Endothelial cell of umbilical vein (primary cell): ENCODE measurements around the gene LRP5. TPM values are rescaled to one million over a fixed set of nuclear protein-coding genes. Genes with fewer than 3 reads are reported as not detected.

Experiments
- BruUV-seq: library from RNA; stranded (reverse); fragments of 400-500 nt; replicated peaks from 2 replicates; lab custom pipeline; 2021; lab: Mats Ljungman, UMichigan
- CTCF ChIA-PET: fragments of 300-600, 350-600 bp; sonication (Branson Sonifier 250); formaldehyde crosslinking; loops from one replicate; lab custom pipeline; 2021; ENCODE audit warnings: antibody characterized with exemption, inconsistent platforms; lab: Charles Lee
- POLR2A ChIA-PET: fragments of 300-600, 350-600 bp; sonication (Branson Sonifier 250); formaldehyde crosslinking; loops from one replicate; lab custom pipeline; 2021; ENCODE audit warnings: antibody characterized with exemption, inconsistent platforms; lab: Charles Lee
- DNase-seq: peaks from one replicate; pipeline ENCODE4 v3.0.0-alpha.2; 2011; ENCODE audit warnings: low read depth, low spot score
- FAIRE-seq: peaks from 2 replicates; lab custom pipeline; 2011; peaks lifted over from hg19 to GRCh38; lab: Jason Lieb, UNC
- H2AFZ ChIP-seq: 2 replicates; pipeline ENCODE4 v1.6.0; 2012; ENCODE audit warnings: low read depth, low read length, control low read depth, inconsistent platforms
- H3K27ac ChIP-seq: 2 replicates; pipeline ENCODE4 v1.5.1; 2011; ENCODE audit warnings: low read depth, mild to moderate bottlenecking, control low read depth, low read length, moderate library complexity; ENCODE audit not compliant: insufficient read depth
- H3K27me3 ChIP-seq, 2 experiments: 2 replicates each; pipeline versions ENCODE4 v1.6.0 to v1.6.1; 2011; ENCODE audit warnings: low read length in 2 of 2, mixed read lengths in 1 of 2; ENCODE audit not compliant: control insufficient read depth in 2 of 2, insufficient read depth in 2 of 2
- H3K36me3 ChIP-seq, 2 experiments: 2 replicates in 1 of 2; 3 replicates in 1 of 2; pipeline ENCODE4 v1.5.1; 2011; ENCODE audit warnings: low read length in 2 of 2, mild to moderate bottlenecking in 1 of 2, moderate library complexity in 1 of 2; ENCODE audit not compliant: control insufficient read depth in 2 of 2, insufficient read depth in 2 of 2; ENCODE audit errors: extremely low read depth in 1 of 2
- H3K4me1 ChIP-seq: 3 replicates; pipeline ENCODE4 v1.5.1; 2011; ENCODE audit warnings: mild to moderate bottlenecking, low read length; ENCODE audit not compliant: control insufficient read depth, insufficient read depth; ENCODE audit errors: extremely low read depth
- H3K4me2 ChIP-seq: 2 replicates; pipeline ENCODE4 v1.6.1; 2011; ENCODE audit warnings: low read length, control low read depth, mixed read lengths; ENCODE audit not compliant: insufficient read depth
- H3K4me3 ChIP-seq, 3 experiments: fragments of 200-600 bp in 1 of 3; sonication (generic), shearing (Covaris generic) in 1 of 3; replicated peaks in 1 of 3; 2 replicates each; pipeline ENCODE4 v1.5.1; 2011 to 2016; ENCODE audit warnings: control low read depth in 3 of 3, low read length in 3 of 3, mild to moderate bottlenecking in 2 of 3, inconsistent platforms in 1 of 3, low read depth in 1 of 3, moderate library complexity in 1 of 3; ENCODE audit not compliant: insufficient read depth in 1 of 3
- H3K79me2 ChIP-seq: 2 replicates; pipeline ENCODE4 v1.6.0; 2012; ENCODE audit warnings: low read length, inconsistent platforms; ENCODE audit not compliant: control insufficient read depth, insufficient read depth
- H3K9ac ChIP-seq: replicated peaks from 2 replicates; pipeline ENCODE3; 2011; ENCODE audit warnings: low read length, control low read depth; ENCODE audit not compliant: insufficient read depth; ENCODE audit errors: extremely low read depth
- H3K9me1 ChIP-seq: replicated peaks from 3 replicates; pipeline ENCODE4 v1.6.0; 2011; ENCODE audit warnings: mild to moderate bottlenecking, low read length; ENCODE audit not compliant: control insufficient read depth, insufficient read depth; ENCODE audit errors: extremely low read depth
- H3K9me3 ChIP-seq: replicated peaks from 2 replicates; pipeline ENCODE4 v1.5.1; 2012; ENCODE audit warnings: low read length, inconsistent platforms; ENCODE audit not compliant: control insufficient read depth, insufficient read depth
- H4K20me1 ChIP-seq: replicated peaks from 2 replicates; pipeline ENCODE3; 2011; ENCODE audit warnings: mild to moderate bottlenecking, low read length; ENCODE audit not compliant: control insufficient read depth, insufficient read depth; ENCODE audit errors: extremely low read depth
- CTCF ChIP-seq, 2 donors: IDR thresholded peaks; 1 replicate in 1 of 2; 2 replicates in 1 of 2; pipeline ENCODE4 v1.5.1; 2011; ENCODE audit warnings: low read length in 2 of 2, mild to moderate bottlenecking in 2 of 2, moderate library complexity in 2 of 2, control low read depth in 1 of 2, inconsistent platforms in 1 of 2, low read depth in 1 of 2; ENCODE audit not compliant: insufficient read depth in 1 of 2; ENCODE audit errors: extremely low read depth in 1 of 2
- EZH2 ChIP-seq: IDR thresholded peaks from 2 replicates; pipeline ENCODE4 v1.6.1; 2012; ENCODE audit warnings: borderline replicate concordance, low read depth, mild to moderate bottlenecking, moderate library complexity, low read length, inconsistent platforms; ENCODE audit not compliant: severe bottlenecking
- FOS ChIP-seq: IDR thresholded peaks from 2 replicates; pipeline ENCODE4 v1.6.1; 2011; ENCODE audit warnings: mild to moderate bottlenecking, low read length, moderate library complexity, borderline replicate concordance; ENCODE audit not compliant: insufficient read depth
- GATA2 ChIP-seq: IDR thresholded peaks from 2 replicates; pipeline ENCODE4 v1.7.0; 2011; ENCODE audit warnings: low read depth, mild to moderate bottlenecking, moderate library complexity, mixed read lengths, low read length; ENCODE audit not compliant: insufficient read length, insufficient read depth
- JUN ChIP-seq: IDR thresholded peaks from 2 replicates; pipeline ENCODE4 v1.6.1; 2011; ENCODE audit warnings: borderline replicate concordance, low read depth; ENCODE audit not compliant: insufficient read length, insufficient read depth
- MYC ChIP-seq: IDR thresholded peaks from one replicate; pipeline ENCODE4 v1.6.1; 2011; ENCODE audit warnings: mild to moderate bottlenecking, low read depth, low read length
- POLR2A ChIP-seq: IDR thresholded peaks from 2 replicates; pipeline ENCODE4 v1.6.1; 2012; ENCODE audit warnings: low read depth, mild to moderate bottlenecking, control low read depth, low read length
- POLR2AphosphoS5 ChIP-seq: IDR thresholded peaks from 2 replicates; pipeline ENCODE4 v1.6.1; 2012; ENCODE audit warnings: low read depth, mild to moderate bottlenecking, control low read depth, low read length, moderate library complexity; ENCODE audit not compliant: insufficient read depth
- dilution Hi-C: fragments of 300-500 bp; cut with MboI; formaldehyde crosslinking; loops from one replicate; pipeline ENCODE4 v1.15.0; 2019; ENCODE audit warnings: low sequenced_read_pairs; ENCODE audit not compliant: extremely low pct_ligation_motif_present
- intact Hi-C: fragments of 100-400 bp; cut with micrococcal nuclease; formaldehyde crosslinking; loops from one replicate; pipeline ENCODE4 v1.10.0; 2022
- polyA plus RNA-seq, 4 experiments: library from polyadenylated mRNA; depleted of rRNA in 3 of 4; stranded (reverse) in 3 of 4; unstranded in 1 of 4; fragments of >200 nt; gene quantifications; 2 replicates each; pipeline versions ENCODE4 v1.2.1 to v1.2.3, GENCODE V29; 2011 to 2012; ENCODE audit warnings: missing spikeins in 1 of 4
- total RNA-seq: library from RNA; stranded (reverse); gene quantifications from 2 replicates; pipeline ENCODE4 v1.2.3, GENCODE V29; 2021
- TF ChIP-seq, protein P1 (sequence below): IDR thresholded peaks from 2 replicates; pipeline ENCODE4 v1.6.1; 2011; ENCODE audit not compliant: insufficient read depth, insufficient read length

LRP5 gene
- total and polyA plus RNA-seq, 2 donors (not counting 3 experiments of a cell fraction or from before 2014, with no cell fraction given), result 35.1 to 51.8 TPM

- no peak overlapping the region for H2AFZ ChIP-seq
- no peaks in the 10 kb centered on the region for H3K9me3 ChIP-seq
- H3K27ac ChIP-seq, result no peak overlapping the region
- intact Hi-C loops (no loop called here), dilution Hi-C loops (no loop called here)
- no peaks in the 10 kb centered on the region for H3K9me1 ChIP-seq
- H3K4me3 ChIP-seq, result no peak overlapping the region
- CTCF ChIA-PET, result interaction anchor here (0.7 kb wide), 1 partner anchor 82 kb away, joined by 3 read pairs; no protein-coding TSS in a partner anchor
- H3K4me1 ChIP-seq, result peaks cover 11% of the 10 kb centered on the region
- peaks cover 98% of the 10 kb centered on the region for H3K79me2 ChIP-seq
- FAIRE-seq, result no peak
- POLR2A ChIA-PET, result interaction anchor here (0.6 kb wide), 1 partner anchor 17 kb away, joined by 3 read pairs; no protein-coding TSS in a partner anchor
- H3K36me3 ChIP-seq, result no peaks in the 10 kb centered on the region
- peaks cover 31% of the 10 kb centered on the region for H4K20me1 ChIP-seq
- no peaks in the 10 kb centered on the region for H3K27me3 ChIP-seq
- no peak overlapping the region for H3K9ac ChIP-seq
- no TSS peak for BruUV-seq
- TF ChIP-seq EZH2 (no peak), CTCF (IDR thresholded peaks at IDR 0.05; ENCODE audit: extremely low read depth in 1 of 2, insufficient read depth in 1 of 2, low read depth in 1 of 2, low read length in 2 of 2) (no peak), MYC (no peak), FOS (no peak), GATA2 (no peak), POLR2AphosphoS5 (no peak), JUN (no peak), POLR2A (no peak)
- TF ChIP-seq, protein P1, sequence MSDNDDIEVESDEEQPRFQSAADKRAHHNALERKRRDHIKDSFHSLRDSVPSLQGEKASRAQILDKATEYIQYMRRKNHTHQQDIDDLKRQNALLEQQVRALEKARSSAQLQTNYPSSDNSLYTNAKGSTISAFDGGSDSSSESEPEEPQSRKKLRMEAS, result no peak
- DNase-seq, result no peak
- no peak overlapping the region for H3K4me2 ChIP-seq
Observed at GRCh38 chr11:68468217-68468828, 155.9 kb downstream of the LRP5 start.
